Stimulated activated CD4-positive, alpha-beta T cell treated with anti-CD3 and anti-CD28 coated beads, Interleukin-1b, Interleukin-23, amount 100 ng/mL, for 1 hour (primary cell): ENCODE data around the gene CDC42EP1.
"Not testable (repeated sequence)": the region's sequence is repeated elsewhere in the genome, so short reads cannot be mapped to it uniquely, and the experiment has no call there.

Experiments used
- DNase-seq, 2 donors: peaks; one replicate each; pipeline ENCODE4 v3.0.0-alpha.2; 2020; ENCODE audit warnings: low read depth in 2 of 2

CDC42EP1 gene

GRCh38 chr22:37534445-37534844 is 25.8 kb upstream of the CDC42EP1 start:
- DNase-seq = no peak

- no peak for DNase-seq
Measured at GRCh38 chr22:37535159-37535558, 25.1 kb upstream of the CDC42EP1 start.

GRCh38 chr22:37538590-37539357 is 21.5 kb upstream of the CDC42EP1 start:
- DNase-seq = peak; percentile 75

- not testable (repeated sequence) for DNase-seq
Measured at GRCh38 chr22:37539790-37540189, 20.5 kb upstream of the CDC42EP1 start.

GRCh38 chr22:37542416-37542815 is 17.9 kb upstream of the CDC42EP1 start:
- DNase-seq = not testable (repeated sequence)

- no peak for DNase-seq
Measured at GRCh38 chr22:37542959-37543358, 17.3 kb upstream of the CDC42EP1 start.

GRCh38 chr22:37544955-37545702 is 15.2 kb upstream of the CDC42EP1 start:
- no peak for DNase-seq

- no peak for DNase-seq
Measured at GRCh38 chr22:37545703-37546436, 14.4 kb upstream of the CDC42EP1 start.

- DNase-seq = no peak
Measured at GRCh38 chr22:37546437-37547250, 13.6 kb upstream of the CDC42EP1 start.

GRCh38 chr22:37547251-37547741 is 13.0 kb upstream of the CDC42EP1 start:
- DNase-seq = no peak

- no peak for DNase-seq
Measured at GRCh38 chr22:37549704-37550059, 10.6 kb upstream of the CDC42EP1 start.

- DNase-seq = not testable (repeated sequence)
Measured at GRCh38 chr22:37550921-37551320, 9.4 kb upstream of the CDC42EP1 start.

- DNase-seq = no peak
Measured at GRCh38 chr22:37551981-37552380, 8.3 kb upstream of the CDC42EP1 start.

- no peak for DNase-seq
Measured at GRCh38 chr22:37552524-37553163, 7.6 kb upstream of the CDC42EP1 start.

- DNase-seq = no peak
Measured at GRCh38 chr22:37553725-37554124, 6.6 kb upstream of the CDC42EP1 start.

GRCh38 chr22:37555029-37555428 is 5.3 kb upstream of the CDC42EP1 start:
- no peak for DNase-seq

GRCh38 chr22:37556710-37557109 is 3.6 kb upstream of the CDC42EP1 start:
- DNase-seq = no peak

GRCh38 chr22:37557321-37558001 is 2.8 kb upstream of the CDC42EP1 start:
- DNase-seq = no peak

- DNase-seq = no peak
Measured at GRCh38 chr22:37558815-37559214, 1.5 kb upstream of the CDC42EP1 start.

- DNase-seq = no peak
Measured at GRCh38 chr22:37559521-37559900, 769 bp upstream of the CDC42EP1 start.
